ENCODE results near the gene PRMT9.

The PRMT9 gene

GRCh38 chr4:147635348-147635747 is 48.6 kb downstream of the PRMT9 start:
- Histone ChIP-seq H3K4me3 (ENCODE audit: low read depth in 1 of 2, low read length in 2 of 2) (no peak overlapping the region), H3K4me2 (ENCODE audit: insufficient read depth, low read length) (no peak overlapping the region), H4K20me1 (ENCODE audit: insufficient read depth, low read length) (no peaks in the 10 kb centered on the region), H3K27me3 (ENCODE audit: insufficient read depth, low read length, poor library complexity) (no peaks in the 10 kb centered on the region), H2AFZ (ENCODE audit: low read depth, low read length) (no peak overlapping the region), H3K9ac (ENCODE audit: low read depth, low read length) (no peak overlapping the region), H3K9me3 (ENCODE audit: insufficient read depth, low read length, severe bottlenecking) (no peaks in the 10 kb centered on the region), H3K36me3 (ENCODE audit: insufficient read depth, low read length) (peaks cover 79% of the 10 kb centered on the region), H3K4me1 (ENCODE audit: insufficient read depth, low read length) (no peaks in the 10 kb centered on the region), H3K27ac (ENCODE audit: low read length) (no peak overlapping the region), H3K79me2 (ENCODE audit: insufficient read depth, low read length) (no peaks in the 10 kb centered on the region)
- DNase-seq (no peak), ATAC-seq (ENCODE audit: insufficient read depth, low read depth) (no peak)
- TF ChIP-seq CTCF (IDR thresholded peaks at IDR 0.05; ENCODE audit: borderline replicate concordance, extremely low read depth, low read length, poor library complexity, severe bottlenecking), result no peak
- TF ChIP-seq EZH2 (IDR thresholded peaks at IDR 0.05; ENCODE audit: borderline replicate concordance, low read depth, low read length, severe bottlenecking), result no peak

GRCh38 chr4:147633643-147634042 is 50.3 kb downstream of the PRMT9 start:
- H3K9me3 ChIP-seq (ENCODE audit: insufficient read depth, low read length, severe bottlenecking), result no peaks in the 10 kb centered on the region
- H2AFZ ChIP-seq (ENCODE audit: low read depth, low read length), result no peak overlapping the region
- H4K20me1 ChIP-seq (ENCODE audit: insufficient read depth, low read length), result no peaks in the 10 kb centered on the region
- H3K4me1 ChIP-seq (ENCODE audit: insufficient read depth, low read length), result no peaks in the 10 kb centered on the region
- H3K36me3 ChIP-seq (ENCODE audit: insufficient read depth, low read length), result peaks cover 87% of the 10 kb centered on the region
- H3K27ac ChIP-seq (ENCODE audit: low read length), result no peak overlapping the region
- no peak overlapping the region for H3K4me2 ChIP-seq (ENCODE audit: insufficient read depth, low read length)
- no peaks in the 10 kb centered on the region for H3K79me2 ChIP-seq (ENCODE audit: insufficient read depth, low read length)
- H3K9ac ChIP-seq (ENCODE audit: low read depth, low read length), result no peak overlapping the region
- no peak for DNase-seq
- TF ChIP-seq CTCF (IDR thresholded peaks at IDR 0.05; ENCODE audit: borderline replicate concordance, extremely low read depth, low read length, poor library complexity, severe bottlenecking) (no peak), EZH2 (IDR thresholded peaks at IDR 0.05; ENCODE audit: borderline replicate concordance, low read depth, low read length, severe bottlenecking) (no peak)
- no peak for ATAC-seq (ENCODE audit: insufficient read depth, low read depth)
- H3K27me3 ChIP-seq (ENCODE audit: insufficient read depth, low read length, poor library complexity), result no peaks in the 10 kb centered on the region
- no peak overlapping the region for H3K4me3 ChIP-seq (ENCODE audit: low read depth in 1 of 2, low read length in 2 of 2)

GRCh38 chr4:147633113-147633512 is 50.9 kb downstream of the PRMT9 start:
- DNase-seq (no peak), ATAC-seq (ENCODE audit: insufficient read depth, low read depth) (no peak)
- Histone ChIP-seq H4K20me1 (ENCODE audit: insufficient read depth, low read length) (no peaks in the 10 kb centered on the region), H3K27me3 (ENCODE audit: insufficient read depth, low read length, poor library complexity) (no peaks in the 10 kb centered on the region), H3K79me2 (ENCODE audit: insufficient read depth, low read length) (no peaks in the 10 kb centered on the region), H3K4me1 (ENCODE audit: insufficient read depth, low read length) (no peaks in the 10 kb centered on the region), H3K4me3 (ENCODE audit: low read depth in 1 of 2, low read length in 2 of 2) (no peak overlapping the region), H3K36me3 (ENCODE audit: insufficient read depth, low read length) (peaks cover 89% of the 10 kb centered on the region), H2AFZ (ENCODE audit: low read depth, low read length) (no peak overlapping the region), H3K27ac (ENCODE audit: low read length) (no peak overlapping the region), H3K9me3 (ENCODE audit: insufficient read depth, low read length, severe bottlenecking) (no peaks in the 10 kb centered on the region), H3K9ac (ENCODE audit: low read depth, low read length) (no peak overlapping the region), H3K4me2 (ENCODE audit: insufficient read depth, low read length) (no peak overlapping the region)
- TF ChIP-seq CTCF (IDR thresholded peaks at IDR 0.05; ENCODE audit: borderline replicate concordance, extremely low read depth, low read length, poor library complexity, severe bottlenecking) (no peak), EZH2 (IDR thresholded peaks at IDR 0.05; ENCODE audit: borderline replicate concordance, low read depth, low read length, severe bottlenecking) (no peak)
